HEK293 (cell line): Measurements from ENCODE around the gene LMOD1.

Source experiments
- CTCF ChIA-PET: fragments of 350-600 bp; formaldehyde crosslinking; extraction: SDS; loops from one replicate; lab custom pipeline; 2021; ENCODE audit warnings: antibody characterized with exemption; lab: Yijun Ruan, JAX
- POLR2A ChIA-PET: fragments of 300-600 bp; formaldehyde crosslinking; extraction: SDS; loops from one replicate; lab custom pipeline; 2020; ENCODE audit warnings: antibody characterized with exemption, inconsistent platforms; lab: Yijun Ruan, JAX
- H3K27ac ChIP-seq: fragments of 200-500 bp; sonication (Bioruptor generic); 2 replicates; pipeline ENCODE4 v1.5.1; 2014; ENCODE audit warnings: low read depth, low read length, control low read depth, inconsistent platforms; ENCODE audit errors: extremely low read depth
- H3K36me3 ChIP-seq, 2 experiments: fragments of 200-500 bp in 1 of 2; sonication (Bioruptor generic) in 1 of 2; 1 replicate in 1 of 2; 2 replicates in 1 of 2; pipeline ENCODE4 v1.5.1; 2014 to 2017; ENCODE audit warnings: inconsistent platforms in 2 of 2, low read length in 2 of 2; ENCODE audit not compliant: control insufficient read depth in 2 of 2, insufficient read depth in 1 of 2
- H3K4me1 ChIP-seq: fragments of 200-500 bp; sonication (Bioruptor generic); 2 replicates; pipeline ENCODE4 v1.5.1; 2014; ENCODE audit warnings: mild to moderate bottlenecking, low read length, inconsistent platforms; ENCODE audit not compliant: control insufficient read depth, insufficient read depth
- H3K4me3 ChIP-seq: 2 replicates; pipeline ENCODE4 v1.5.1; 2011; ENCODE audit warnings: low read depth, mild to moderate bottlenecking, control low read depth, low read length, moderate library complexity
- H3K9me3 ChIP-seq: fragments of 200-500 bp; sonication (Bioruptor generic); 2 replicates; pipeline ENCODE4 v1.5.1; 2014; ENCODE audit warnings: low read depth, low read length, inconsistent platforms; ENCODE audit not compliant: control insufficient read depth, insufficient read depth
- GLIS1 ChIP-seq: fragments of 450-650 bp; formaldehyde crosslinking; IDR thresholded peaks from 2 replicates; pipeline ENCODE4 v1.5.1; 2016; ENCODE audit warnings: missing biosample characterization, missing genetic modification characterization
- MZF1 ChIP-seq: fragments of 450-650 bp; formaldehyde crosslinking; IDR thresholded peaks from 2 replicates; pipeline ENCODE4 v1.5.1; 2017; ENCODE audit warnings: missing biosample characterization, missing genetic modification characterization, borderline replicate concordance
- ZBTB17 ChIP-seq: fragments of 450-650 bp; formaldehyde crosslinking; IDR thresholded peaks from 2 replicates; pipeline ENCODE4 v1.5.1; 2016; ENCODE audit warnings: missing biosample characterization, missing genetic modification characterization
- ZBTB48 ChIP-seq: fragments of 450-650 bp; formaldehyde crosslinking; IDR thresholded peaks from 2 replicates; pipeline ENCODE4 v1.5.1; 2016; ENCODE audit warnings: missing biosample characterization, missing genetic modification characterization
- ZNF121 ChIP-seq: fragments of 450-650 bp; formaldehyde crosslinking; IDR thresholded peaks from 2 replicates; pipeline ENCODE4 v1.5.1; 2016; ENCODE audit warnings: missing biosample characterization, missing genetic modification characterization
- ZNF292 ChIP-seq: fragments of 450-650 bp; formaldehyde crosslinking; IDR thresholded peaks from 2 replicates; pipeline ENCODE4 v1.5.1; 2016; ENCODE audit warnings: low read depth, missing biosample characterization, missing genetic modification characterization, borderline replicate concordance
- ZNF473 ChIP-seq: fragments of 450-650 bp; formaldehyde crosslinking; IDR thresholded peaks from 2 replicates; pipeline ENCODE4 v1.5.1; 2017; ENCODE audit warnings: missing biosample characterization, missing genetic modification characterization
- ZNF544 ChIP-seq: fragments of 450-650 bp; formaldehyde crosslinking; IDR thresholded peaks from 2 replicates; pipeline ENCODE4 v1.5.0; 2017; ENCODE audit warnings: missing biosample characterization, missing genetic modification characterization
- ZNF621 ChIP-seq: fragments of 450-650 bp; formaldehyde crosslinking; IDR thresholded peaks from 2 replicates; pipeline ENCODE4 v1.5.1; 2017; ENCODE audit warnings: missing biosample characterization, missing genetic modification characterization
- ZNF670 ChIP-seq: fragments of 450-650 bp; formaldehyde crosslinking; IDR thresholded peaks from 2 replicates; pipeline ENCODE4 v1.5.1; 2016; ENCODE audit warnings: missing biosample characterization, missing genetic modification characterization, low read depth
- ZNF843 ChIP-seq: fragments of 450-650 bp; formaldehyde crosslinking; IDR thresholded peaks from 2 replicates; pipeline ENCODE4 v1.5.1; 2016; ENCODE audit warnings: missing biosample characterization, missing genetic modification characterization
- ZSCAN23 ChIP-seq: fragments of 450-650 bp; formaldehyde crosslinking; IDR thresholded peaks from 2 replicates; pipeline ENCODE4 v1.5.1; 2016; ENCODE audit warnings: missing biosample characterization, missing genetic modification characterization
- TF ChIP-seq, protein P1 (sequence below): fragments of 450-650 bp; formaldehyde crosslinking; conservative IDR thresholded peaks from 2 replicates; pipeline ENCODE4 v1.5.1; 2016; ENCODE audit warnings: low read depth, missing biosample characterization, missing genetic modification characterization
- TF ChIP-seq, protein P2 (sequence below): fragments of 450-650 bp; formaldehyde crosslinking; IDR thresholded peaks from 2 replicates; pipeline ENCODE4 v1.5.1; 2017; ENCODE audit warnings: missing biosample characterization, mild to moderate bottlenecking, missing genetic modification characterization, moderate library complexity
- TF ChIP-seq, protein P3 (sequence below): fragments of 450-650 bp; formaldehyde crosslinking; IDR thresholded peaks from 2 replicates; pipeline ENCODE4 v1.5.1; 2016; ENCODE audit warnings: missing biosample characterization, missing genetic modification characterization

Gene LMOD1

DNA sequence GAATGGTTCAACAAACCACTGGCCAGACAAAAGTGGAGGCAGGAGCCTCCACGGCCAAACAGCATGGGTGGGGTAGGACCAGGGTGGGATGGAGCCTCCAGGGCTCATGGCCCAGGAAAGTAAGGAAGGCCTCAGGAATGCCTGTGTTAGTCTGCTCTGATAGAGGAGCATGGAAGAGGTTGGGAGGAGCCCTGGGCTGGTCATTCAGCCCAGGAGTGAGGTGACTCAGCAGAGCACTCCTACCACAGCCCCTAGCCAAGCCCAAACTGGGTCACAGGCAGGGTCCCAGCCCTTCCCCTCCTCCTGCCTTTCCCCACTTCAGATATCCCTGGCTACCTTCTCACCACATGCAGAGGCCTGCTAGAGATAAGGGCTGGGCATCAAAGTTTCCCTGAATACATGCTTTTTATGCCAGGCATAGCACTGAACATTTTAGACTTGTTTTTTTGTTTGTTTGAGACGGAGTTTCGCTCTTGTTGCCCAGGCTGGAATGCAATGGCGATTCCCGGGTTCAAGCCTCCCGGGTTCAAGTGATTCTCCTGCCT lies 60.7 kb downstream of the LMOD1 start:
- POLR2A ChIA-PET: no interaction called here
- Histone ChIP-seq H3K27ac (no peak overlapping the region), H3K4me3 (no peak overlapping the region), H3K36me3 (peaks cover 0 to 7% of the 10 kb centered on the region in 2 experiments; a peak in 1 of 3 replicates), H3K4me1 (no peaks in the 10 kb centered on the region), H3K9me3 (no peaks in the 10 kb centered on the region)
- TF ChIP-seq ZNF843 (no peak), ZNF292 (tag by site-specific recombination) (no peak), ZBTB48 (tag by site-specific recombination) (peak; percentile 58), ZNF621 (tag by site-specific recombination) (no peak), GLIS1 (tag by site-specific recombination) (0 out of 2 replicates have a peak, but pooled peaks have one; percentile 19)
- TF ChIP-seq, protein P1, sequence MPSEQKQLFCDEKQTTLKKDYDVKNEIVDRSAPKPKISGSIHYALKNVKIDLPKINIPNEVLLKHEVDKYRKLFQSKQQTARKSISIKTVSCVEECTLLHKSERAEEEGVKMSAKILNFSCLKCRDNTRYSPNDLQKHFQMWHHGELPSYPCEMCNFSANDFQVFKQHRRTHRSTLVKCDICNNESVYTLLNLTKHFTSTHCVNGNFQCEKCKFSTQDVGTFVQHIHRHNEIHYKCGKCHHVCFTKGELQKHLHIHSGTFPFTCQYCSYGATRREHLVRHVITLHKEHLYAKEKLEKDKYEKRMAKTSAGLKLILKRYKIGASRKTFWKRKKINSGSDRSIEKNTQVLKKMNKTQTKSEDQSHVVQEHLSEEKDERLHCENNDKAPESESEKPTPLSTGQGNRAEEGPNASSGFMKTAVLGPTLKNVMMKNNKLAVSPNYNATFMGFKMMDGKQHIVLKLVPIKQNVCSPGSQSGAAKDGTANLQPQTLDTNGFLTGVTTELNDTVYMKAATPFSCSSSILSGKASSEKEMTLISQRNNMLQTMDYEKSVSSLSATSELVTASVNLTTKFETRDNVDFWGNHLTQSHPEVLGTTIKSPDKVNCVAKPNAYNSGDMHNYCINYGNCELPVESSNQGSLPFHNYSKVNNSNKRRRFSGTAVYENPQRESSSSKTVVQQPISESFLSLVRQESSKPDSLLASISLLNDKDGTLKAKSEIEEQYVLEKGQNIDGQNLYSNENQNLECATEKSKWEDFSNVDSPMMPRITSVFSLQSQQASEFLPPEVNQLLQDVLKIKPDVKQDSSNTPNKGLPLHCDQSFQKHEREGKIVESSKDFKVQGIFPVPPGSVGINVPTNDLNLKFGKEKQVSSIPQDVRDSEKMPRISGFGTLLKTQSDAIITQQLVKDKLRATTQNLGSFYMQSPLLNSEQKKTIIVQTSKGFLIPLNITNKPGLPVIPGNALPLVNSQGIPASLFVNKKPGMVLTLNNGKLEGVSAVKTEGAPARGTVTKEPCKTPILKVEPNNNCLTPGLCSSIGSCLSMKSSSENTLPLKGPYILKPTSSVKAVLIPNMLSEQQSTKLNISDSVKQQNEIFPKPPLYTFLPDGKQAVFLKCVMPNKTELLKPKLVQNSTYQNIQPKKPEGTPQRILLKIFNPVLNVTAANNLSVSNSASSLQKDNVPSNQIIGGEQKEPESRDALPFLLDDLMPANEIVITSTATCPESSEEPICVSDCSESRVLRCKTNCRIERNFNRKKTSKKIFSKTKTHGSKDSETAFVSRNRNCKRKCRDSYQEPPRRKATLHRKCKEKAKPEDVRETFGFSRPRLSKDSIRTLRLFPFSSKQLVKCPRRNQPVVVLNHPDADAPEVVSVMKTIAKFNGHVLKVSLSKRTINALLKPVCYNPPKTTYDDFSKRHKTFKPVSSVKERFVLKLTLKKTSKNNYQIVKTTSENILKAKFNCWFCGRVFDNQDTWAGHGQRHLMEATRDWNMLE (tag by site-specific recombination): no peak
- CTCF ChIA-PET: interaction anchor here (11.2 kb wide), 1 partner anchor 8 kb away, joined by 99 read pairs; no protein-coding TSS in a partner anchor

DNA sequence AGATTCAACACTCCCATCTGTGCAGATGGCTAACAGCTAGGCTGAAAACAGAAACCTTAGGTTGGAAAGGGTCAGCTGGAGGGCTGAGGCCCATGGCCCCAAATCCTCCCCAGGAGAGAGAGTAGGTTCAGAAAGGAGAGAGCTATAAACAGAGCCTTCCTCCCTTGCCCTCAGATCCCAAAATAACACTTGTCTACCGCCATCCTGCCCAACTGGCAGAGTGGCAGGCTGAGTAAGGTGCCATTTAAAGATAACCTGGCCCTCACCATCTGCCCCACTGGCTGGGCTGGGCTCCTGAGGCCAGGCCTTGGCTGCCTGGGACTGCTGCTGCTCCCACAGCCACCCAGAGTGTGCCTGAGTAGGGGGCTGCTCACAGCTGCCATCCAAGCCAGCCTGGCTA lies 61.9 kb downstream of the LMOD1 start:
- Histone ChIP-seq H3K27ac (no peak overlapping the region), H3K36me3 (peaks cover 0 to 14% of the 10 kb centered on the region in 2 experiments; a peak in 1 of 3 replicates), H3K9me3 (no peaks in the 10 kb centered on the region), H3K4me1 (no peaks in the 10 kb centered on the region), H3K4me3 (no peak overlapping the region)
- ChIA-PET CTCF (interaction anchor here (0.6 to 11.2 kb wide), 2 partner anchors 10 to 96 kb away, joined by 3 to 99 read pairs; no protein-coding TSS in a partner anchor), POLR2A (interaction anchor here (1.1 kb wide), 2 partner anchors 98 to 228 kb away, joined by 3 read pairs; no protein-coding TSS in a partner anchor)
- TF ChIP-seq ZNF121 (tag by site-specific recombination) (no peak), ZNF544 (tag by site-specific recombination) (no peak), ZNF670 (tag by site-specific recombination) (no peak), ZBTB17 (tag by site-specific recombination) (no peak), MZF1 (tag by site-specific recombination) (no peak), ZSCAN23 (no peak), ZNF473 (no peak)
- TF ChIP-seq, protein P2, sequence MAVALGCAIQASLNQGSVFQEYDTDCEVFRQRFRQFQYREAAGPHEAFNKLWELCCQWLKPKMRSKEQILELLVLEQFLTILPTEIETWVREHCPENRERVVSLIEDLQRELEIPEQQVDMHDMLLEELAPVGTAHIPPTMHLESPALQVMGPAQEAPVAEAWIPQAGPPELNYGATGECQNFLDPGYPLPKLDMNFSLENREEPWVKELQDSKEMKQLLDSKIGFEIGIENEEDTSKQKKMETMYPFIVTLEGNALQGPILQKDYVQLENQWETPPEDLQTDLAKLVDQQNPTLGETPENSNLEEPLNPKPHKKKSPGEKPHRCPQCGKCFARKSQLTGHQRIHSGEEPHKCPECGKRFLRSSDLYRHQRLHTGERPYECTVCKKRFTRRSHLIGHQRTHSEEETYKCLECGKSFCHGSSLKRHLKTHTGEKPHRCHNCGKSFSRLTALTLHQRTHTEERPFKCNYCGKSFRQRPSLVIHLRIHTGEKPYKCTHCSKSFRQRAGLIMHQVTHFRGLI (tag by site-specific recombination): peak; percentile 74
- TF ChIP-seq, protein P3, sequence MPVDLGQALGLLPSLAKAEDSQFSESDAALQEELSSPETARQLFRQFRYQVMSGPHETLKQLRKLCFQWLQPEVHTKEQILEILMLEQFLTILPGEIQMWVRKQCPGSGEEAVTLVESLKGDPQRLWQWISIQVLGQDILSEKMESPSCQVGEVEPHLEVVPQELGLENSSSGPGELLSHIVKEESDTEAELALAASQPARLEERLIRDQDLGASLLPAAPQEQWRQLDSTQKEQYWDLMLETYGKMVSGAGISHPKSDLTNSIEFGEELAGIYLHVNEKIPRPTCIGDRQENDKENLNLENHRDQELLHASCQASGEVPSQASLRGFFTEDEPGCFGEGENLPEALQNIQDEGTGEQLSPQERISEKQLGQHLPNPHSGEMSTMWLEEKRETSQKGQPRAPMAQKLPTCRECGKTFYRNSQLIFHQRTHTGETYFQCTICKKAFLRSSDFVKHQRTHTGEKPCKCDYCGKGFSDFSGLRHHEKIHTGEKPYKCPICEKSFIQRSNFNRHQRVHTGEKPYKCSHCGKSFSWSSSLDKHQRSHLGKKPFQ (tag by site-specific recombination): no peak
